NCI-H1048 (cell line): ENCODE results near the gene NLRC5.
"Not testable (repeated sequence)": the region's sequence is repeated elsewhere in the genome, so short reads cannot be mapped to it uniquely, and the experiment has no call there.

Experiments used
- DNase-seq: peaks from one replicate; lab custom pipeline; 2025; lab: John Stamatoyannopoulos, UW

NLRC5 gene

GRCh38 chr16:57104706-57105105 lies 115.3 kb downstream of the NLRC5 start:
- DNase-seq, result no peak

- no peak for DNase-seq
Observed at GRCh38 chr16:57105184-57105583, 115.8 kb downstream of the NLRC5 start.

DNA sequence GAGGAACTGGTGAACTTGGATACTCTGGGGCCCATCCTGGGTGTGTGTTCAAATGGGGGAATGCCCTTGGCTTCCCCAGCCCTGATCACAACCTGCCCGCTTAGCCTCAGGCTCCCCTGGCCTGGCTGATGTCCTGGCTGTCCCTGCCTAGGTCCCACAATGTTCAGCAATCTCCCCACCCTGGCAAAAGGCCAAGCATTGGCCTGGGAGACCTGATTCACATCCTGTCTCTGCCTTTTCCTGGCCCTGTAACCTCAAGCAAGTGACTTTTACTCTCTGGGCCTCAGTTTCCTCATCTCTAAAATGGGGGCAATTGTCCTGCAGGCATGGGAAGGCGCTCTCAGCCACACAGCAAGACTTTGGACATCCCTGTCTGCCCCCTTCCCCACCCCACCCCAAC lies 117.4 kb downstream of the NLRC5 start:
- no peak for DNase-seq

DNA sequence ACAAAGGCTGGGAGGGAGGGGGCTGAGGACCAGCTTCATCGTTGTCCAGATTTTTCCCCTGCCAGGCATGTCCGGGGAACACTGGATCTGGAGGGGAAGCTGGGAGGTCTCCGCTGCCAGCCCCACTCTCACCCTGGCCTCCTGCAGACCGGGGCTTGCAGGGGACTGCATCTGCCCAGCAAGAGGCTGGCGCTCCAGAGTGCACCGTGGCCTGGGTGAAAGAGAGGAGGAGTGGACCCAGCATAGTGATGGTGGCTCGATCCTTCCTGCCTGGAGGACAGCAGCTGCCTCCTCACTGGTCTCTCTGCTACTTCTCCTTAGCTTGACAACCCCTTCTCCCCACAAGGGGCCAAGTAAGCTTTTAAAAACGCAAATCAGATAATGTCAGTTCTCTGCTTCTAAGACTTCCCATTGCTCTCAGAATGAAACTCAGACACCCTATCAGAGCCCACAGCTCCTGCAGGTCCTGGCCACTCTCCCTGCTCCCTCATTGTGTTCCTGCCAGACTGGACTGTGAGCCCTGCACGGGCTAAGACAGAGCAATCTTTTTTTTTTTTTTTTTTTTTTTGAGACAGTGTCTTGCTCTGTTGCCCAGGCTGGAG lies 118.1 kb downstream of the NLRC5 start:
- no peak for DNase-seq

GRCh38 chr16:57108432-57108831 lies 119.1 kb downstream of the NLRC5 start:
- no peak for DNase-seq

DNA sequence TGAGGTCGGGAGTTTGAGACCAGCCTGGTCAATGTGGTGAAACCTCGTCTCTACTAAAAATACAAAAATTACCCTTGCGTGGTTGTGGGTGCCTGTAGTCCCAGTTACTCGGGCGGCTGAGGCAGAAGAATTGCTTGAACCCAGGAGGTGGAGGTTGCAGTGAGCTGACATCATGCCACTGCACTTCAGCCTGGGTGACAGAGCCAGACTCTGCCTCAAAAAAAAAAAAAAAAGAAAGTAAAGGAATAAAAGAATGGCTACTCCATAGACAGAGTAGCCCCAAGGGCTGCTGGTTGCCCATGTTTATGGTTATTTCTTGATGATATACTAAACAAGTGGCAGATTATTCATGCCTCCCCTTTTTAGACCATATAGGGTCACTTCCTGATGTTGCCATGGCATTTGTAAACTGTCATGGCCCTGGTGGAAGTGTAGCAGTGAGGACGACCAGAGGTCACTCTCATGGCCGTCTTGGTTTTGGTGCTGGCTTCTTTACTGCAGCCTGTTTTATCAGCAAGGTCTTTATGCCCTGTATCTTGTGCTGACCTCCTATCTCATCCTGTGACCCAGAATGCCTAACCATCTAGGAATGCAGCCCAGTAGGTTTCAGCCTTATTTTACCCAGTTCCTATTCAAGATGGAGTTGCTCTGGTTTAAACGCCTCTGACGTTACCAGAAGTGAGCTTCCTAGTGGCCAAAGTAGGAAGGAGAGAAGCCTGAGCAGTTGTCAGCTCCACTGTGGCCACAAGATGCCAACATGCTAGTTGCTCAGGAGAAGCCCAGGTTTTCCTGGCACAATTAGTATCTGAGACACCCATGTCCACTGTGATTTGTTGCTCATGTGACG lies 120.1 kb downstream of the NLRC5 start:
- DNase-seq, result not testable (repeated sequence)

DNA sequence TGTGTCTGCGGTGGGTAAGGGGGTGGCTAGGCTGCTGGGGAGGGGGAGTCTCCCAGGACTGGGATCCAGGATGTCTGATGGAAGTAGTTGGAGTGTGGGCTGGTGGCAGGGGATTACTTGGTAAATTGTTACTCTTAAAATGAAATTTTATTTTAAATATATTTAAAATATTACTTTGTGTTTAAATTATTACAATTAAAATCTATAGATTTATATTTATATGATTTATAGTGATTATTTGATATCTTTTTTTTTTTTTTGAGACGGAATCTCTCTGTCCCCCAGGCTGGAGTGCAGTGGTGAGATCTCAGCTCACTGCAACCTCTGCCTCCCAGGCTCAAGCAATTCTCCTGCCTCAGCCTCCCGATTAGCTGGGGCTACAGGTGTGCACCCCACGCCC lies 121.6 kb downstream of the NLRC5 start:
- no peak for DNase-seq

DNA sequence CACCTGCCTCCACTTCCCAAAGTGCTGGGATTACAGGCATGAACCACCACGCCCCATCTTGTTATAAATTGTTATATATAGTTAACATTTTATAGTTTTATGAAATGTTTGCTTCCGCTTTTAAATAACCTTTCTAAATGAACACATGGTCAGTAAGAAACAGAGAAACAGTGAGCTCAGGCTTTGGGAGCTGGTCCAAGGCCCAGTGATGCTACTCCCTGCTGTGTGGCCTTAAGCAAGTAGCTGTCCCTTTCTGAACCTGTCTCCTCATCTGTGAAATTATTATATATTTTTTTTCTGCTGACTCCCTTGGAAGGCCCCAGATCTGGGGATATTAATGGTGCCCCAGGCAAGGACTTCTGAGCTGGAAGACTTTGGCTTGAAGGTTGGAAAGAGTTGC lies 122.1 kb downstream of the NLRC5 start:
- DNase-seq, result no peak

DNA sequence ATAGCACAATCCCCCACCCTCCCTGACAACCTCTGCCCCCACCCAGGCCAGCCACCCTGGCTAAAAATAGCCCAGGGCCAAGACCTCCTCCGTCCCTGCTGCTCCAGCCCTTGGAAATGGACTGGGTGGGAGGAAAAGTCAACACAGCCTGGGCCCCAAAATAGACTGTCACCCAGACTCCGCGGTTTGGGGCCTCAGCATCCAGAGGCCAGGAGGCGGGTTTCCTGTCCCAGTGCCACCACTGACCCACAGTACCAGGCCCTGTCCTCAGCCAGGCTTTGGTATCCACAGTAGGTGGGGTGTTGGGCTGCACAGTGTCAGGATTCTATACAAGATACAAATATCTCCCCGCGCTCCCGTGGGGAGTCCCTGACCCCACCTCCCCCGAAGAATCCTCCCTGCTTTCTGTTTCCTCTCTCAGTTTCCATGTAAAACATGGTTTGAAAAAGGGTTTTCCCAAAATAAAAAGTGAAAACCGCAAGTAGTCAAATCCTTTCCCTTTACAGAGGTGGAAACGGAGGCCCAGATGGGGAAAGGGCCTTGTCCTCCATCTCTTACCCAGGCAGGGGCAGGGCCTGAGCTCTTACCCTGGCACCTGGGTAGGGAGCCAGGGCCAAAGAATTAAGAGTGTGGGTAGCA lies 123.2 kb downstream of the NLRC5 start:
- DNase-seq, result no peak

GRCh38 chr16:57113042-57113453 lies 123.7 kb downstream of the NLRC5 start:
- no peak for DNase-seq

- no peak for DNase-seq
Observed at GRCh38 chr16:57113664-57114063, 124.3 kb downstream of the NLRC5 start.

DNA sequence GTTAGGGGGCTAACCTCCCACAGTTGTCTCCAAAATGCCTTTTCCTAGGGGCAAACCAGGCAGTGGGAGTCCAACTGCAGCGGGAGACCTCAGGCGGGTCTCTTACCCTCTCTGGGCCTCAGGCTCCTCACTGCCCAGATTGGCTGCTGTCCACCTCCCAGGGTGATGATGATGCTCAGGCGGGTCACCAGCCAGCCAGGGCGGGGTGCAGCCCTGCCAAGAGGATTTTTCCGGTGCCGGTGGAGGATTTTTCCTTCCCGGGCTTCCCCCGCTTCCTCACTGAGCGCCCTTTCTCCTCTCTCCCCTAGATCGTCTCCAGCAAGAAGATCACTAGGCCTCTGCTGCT lies 125.8 kb downstream of the NLRC5 start:
- no peak for DNase-seq

GRCh38 chr16:57115514-57116182 lies 126.3 kb downstream of the NLRC5 start:
- no peak for DNase-seq

- no peak for DNase-seq
Observed at GRCh38 chr16:57118461-57119084, 129.2 kb downstream of the NLRC5 start.

DNA sequence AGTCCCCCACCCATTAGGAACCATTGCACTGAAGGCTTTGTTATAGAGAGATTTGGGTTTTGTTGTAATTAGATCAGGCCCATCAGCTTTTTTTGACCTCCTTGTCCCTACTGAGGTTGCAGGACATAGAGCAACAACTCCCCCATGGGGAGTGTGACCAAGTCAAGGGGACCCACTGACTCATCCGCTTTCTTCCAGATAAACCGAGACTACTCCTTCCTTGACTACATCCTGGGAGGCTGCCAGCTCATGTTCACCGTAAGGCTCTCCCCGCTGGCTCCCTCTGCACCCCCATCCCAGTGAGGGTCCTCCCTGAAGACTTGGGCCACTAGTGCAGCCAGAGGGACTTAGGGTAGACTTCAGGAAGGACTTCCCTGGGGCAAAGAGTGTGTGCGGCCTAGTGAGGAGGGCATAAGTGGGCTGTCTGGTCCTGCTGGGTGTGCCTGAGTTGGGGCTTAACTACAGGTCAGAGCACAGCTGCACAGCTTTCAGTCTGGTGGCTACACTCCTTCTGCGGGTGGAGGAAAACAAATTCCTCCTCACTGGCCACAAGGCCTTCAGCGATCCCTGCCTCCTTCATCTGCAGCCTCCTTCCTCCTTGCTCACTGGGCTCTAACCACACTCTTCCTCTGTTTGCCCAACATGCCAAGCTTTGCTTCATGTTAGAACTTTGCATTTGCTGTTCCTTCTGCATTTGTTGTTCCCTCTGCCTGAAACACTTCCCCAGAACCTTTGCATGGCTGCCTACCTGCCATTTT lies 134.0 kb downstream of the NLRC5 start:
- DNase-seq, result no peak

- no peak for DNase-seq
Observed at GRCh38 chr16:57123974-57124674, 134.8 kb downstream of the NLRC5 start.

- DNase-seq, result no peak
Observed at GRCh38 chr16:57125376-57125775, 136.0 kb downstream of the NLRC5 start.

DNA sequence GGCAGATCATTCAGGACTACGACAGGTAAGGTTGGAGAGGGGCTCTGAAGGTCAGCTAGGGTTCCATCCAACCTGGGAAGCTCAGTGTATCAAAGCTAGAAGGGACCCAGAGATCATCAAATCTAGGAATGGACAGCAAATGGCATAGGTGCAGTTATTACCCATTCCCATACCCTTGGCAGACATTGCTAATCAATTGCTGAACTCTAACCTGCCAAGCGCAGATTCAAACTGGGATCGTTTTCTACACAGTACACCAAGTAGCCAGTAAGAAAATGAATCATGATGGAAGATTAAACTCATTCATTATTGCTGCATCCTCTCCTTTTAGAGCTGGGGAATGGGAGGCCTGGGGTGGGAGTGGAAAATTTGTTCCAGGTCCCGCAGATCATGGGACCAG lies 136.6 kb downstream of the NLRC5 start:
- DNase-seq, result no peak

- DNase-seq, result no peak
Observed at GRCh38 chr16:57126411-57126810, 137.1 kb downstream of the NLRC5 start.

GRCh38 chr16:57127037-57127763 lies 137.8 kb downstream of the NLRC5 start:
- no peak for DNase-seq
